Fibroblast of peridontal ligament (primary cell): ENCODE measurements around the gene ZNF507.

Source experiments
- DNase-seq: peaks from one replicate; pipeline ENCODE4 v3.0.0-alpha.2; 2010; ENCODE audit errors: extremely low read depth

Gene ZNF507

DNA sequence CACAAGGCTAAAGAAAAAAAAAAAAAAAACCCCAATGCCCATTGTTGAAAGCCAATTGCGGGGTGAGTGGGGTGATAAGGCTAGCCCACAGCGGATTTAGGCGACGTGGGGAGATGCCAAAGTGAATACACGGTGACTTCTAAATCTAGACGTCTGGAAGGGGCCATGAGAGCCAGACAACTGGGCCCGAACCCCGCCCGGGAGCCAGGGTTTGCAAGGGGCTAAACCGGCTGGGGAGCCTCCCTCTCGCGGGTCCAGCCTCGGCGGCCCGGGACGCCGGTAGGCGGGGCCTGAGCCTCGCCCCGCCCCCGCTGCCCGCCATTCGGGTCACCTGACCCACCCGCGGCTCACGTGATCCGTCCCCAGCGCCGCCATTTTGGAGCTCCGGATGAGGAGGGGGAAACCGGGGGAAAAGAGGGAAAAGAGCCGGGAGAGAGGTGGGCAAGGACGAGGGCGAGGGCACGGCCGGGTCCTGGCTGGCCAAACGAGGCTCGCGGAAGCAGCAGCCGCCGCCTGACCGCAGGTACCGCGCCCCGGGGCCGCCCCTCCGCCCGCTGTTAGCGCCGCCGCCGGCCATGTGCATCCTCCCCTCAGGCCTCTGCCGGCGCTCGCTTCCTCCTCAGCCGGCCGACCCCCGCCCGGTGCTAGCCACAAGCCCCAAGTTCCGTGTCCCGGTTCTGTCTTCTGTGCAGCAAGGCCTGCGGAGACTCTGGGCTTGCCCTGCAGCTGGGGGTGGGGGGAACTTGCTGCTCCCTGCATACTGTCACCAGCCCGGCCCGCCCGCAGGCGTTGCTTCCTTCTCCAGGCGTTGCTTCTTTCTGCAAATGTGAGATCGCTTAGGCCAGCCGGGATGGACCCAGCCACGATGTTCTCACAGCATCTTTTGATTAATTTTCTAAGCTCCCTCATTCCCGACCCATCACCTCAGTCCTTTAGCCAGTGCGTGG lies at the start of gene ZNF507:
ZNF507 (plus strand) TSS at position 350 of the 947 bp plus-strand sequence. CDS start 7,221 bp downstream, outside the sequence.
- peak; percentile 58 for DNase-seq

GRCh38 chr19:32296694-32297093 lies 48.7 kb upstream of the ZNF507 start:
- DNase-seq: no peak

DNA sequence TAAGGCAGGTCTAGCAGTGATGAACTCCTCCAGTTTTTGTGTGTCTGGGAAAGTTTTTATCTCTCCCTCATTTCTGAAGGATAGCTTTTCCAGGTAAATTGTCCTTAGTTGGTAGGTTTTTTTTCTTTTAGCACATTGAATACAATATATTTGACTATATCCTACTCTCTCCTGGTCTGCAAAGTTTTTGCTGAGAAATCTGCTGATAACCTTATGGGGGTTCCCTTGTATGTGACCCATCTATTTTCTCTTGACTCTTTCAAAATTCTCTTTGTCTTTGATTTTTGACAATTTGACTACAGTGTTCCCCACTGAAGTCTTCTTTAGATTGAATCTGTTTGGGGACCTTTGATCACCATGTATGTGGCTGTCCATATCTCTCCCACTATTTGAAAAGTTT lies 42.6 kb upstream of the ZNF507 start:
- DNase-seq: no peak

GRCh38 chr19:32303193-32303592 lies 42.2 kb upstream of the ZNF507 start:
- no peak for DNase-seq

GRCh38 chr19:32307591-32307990 lies 37.8 kb upstream of the ZNF507 start:
- DNase-seq: no peak

DNA sequence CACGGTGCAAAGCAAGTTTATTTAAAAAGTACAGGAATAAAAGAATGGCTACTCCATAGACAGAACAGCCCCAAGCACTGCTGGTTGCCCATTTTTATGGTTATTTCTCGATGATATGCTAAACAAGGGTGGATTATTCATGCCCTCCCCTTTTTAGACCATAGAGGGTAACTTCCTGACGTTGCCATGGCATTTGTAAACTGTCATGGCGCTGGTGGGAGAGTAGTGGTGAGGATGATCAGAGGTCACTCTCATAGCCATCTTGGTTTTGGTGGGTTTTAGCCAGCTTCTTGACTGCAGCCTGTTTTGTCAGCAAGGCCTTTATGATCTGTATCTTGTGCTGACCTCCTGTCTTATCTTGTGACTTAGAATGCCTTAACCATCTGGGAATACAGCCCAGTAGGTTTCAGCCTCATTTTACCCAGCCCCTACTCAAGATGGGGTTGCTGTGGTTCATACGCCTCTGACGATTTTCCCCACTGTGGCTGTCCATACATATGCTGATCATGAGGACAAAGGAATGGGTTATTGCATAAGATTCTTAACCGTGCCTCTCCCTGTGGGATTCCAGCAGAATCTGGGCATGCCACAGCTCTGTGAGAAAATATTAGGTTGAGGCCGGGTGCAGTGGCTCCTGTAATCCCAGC lies 36.9 kb upstream of the ZNF507 start:
- DNase-seq: no peak

- DNase-seq: no peak
These were observed 35.6 kb upstream of the ZNF507 start for GRCh38 chr19:32309711-32310390.

DNA sequence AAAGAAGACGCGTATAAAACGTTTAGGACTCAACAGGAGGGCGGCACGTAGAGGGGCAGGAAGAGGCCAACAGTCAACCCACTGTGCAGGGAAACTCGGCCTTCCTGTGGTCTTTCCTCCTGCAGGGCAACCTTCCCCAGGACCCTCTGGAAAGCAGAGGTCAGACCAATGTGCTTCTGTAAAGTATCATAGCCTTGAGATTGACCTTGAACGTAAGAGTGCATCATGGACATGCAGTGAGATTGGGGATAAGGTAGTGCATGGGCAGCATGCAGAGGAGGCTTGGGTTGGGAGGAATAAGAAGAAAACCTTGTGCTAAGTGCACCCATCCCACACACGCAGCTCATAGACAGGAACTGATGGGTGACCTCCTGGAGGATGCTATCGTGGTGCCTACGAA lies 34.0 kb upstream of the ZNF507 start:
- DNase-seq: no peak

DNA sequence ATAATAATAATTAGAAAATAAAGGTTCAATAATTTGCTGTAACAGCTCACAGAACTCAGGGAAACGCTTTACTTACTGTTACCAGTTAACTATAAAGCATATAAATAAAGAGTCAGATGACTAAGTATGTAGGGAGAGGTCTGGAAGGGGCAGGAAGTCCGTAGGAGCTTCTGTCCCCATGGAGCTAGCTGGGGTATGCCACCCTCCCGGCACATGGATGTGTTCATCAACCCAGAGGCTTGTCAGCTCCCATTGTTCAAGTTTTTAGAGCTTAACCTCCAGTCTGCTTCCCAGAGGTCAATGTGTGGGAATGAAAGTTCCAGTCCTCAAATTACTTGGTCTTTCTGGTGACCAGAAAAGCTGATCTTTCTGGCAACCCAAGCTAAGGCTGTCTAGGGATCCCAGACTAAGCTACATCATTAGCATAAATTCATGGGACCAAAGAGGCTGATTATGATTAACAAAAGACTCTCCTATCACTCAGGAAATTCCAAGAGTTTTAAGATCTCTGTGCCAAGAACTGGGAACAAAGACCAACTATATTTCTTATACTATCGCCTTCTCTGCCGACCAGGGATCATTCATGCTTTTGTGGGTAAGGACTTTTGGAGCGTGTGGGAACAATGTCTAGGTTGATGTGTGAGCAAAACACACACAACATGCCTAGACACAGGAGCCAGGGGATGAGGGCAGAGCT lies 31.7 kb upstream of the ZNF507 start:
- no peak for DNase-seq

GRCh38 chr19:32316034-32316433 lies 29.4 kb upstream of the ZNF507 start:
- DNase-seq: no peak

- no peak for DNase-seq
These were observed 28.3 kb upstream of the ZNF507 start for GRCh38 chr19:32317086-32317485.

- DNase-seq: no peak
These were observed 26.4 kb upstream of the ZNF507 start for GRCh38 chr19:32318884-32319520.

- DNase-seq: no peak
These were observed 22.9 kb upstream of the ZNF507 start for GRCh38 chr19:32322541-32322940.

DNA sequence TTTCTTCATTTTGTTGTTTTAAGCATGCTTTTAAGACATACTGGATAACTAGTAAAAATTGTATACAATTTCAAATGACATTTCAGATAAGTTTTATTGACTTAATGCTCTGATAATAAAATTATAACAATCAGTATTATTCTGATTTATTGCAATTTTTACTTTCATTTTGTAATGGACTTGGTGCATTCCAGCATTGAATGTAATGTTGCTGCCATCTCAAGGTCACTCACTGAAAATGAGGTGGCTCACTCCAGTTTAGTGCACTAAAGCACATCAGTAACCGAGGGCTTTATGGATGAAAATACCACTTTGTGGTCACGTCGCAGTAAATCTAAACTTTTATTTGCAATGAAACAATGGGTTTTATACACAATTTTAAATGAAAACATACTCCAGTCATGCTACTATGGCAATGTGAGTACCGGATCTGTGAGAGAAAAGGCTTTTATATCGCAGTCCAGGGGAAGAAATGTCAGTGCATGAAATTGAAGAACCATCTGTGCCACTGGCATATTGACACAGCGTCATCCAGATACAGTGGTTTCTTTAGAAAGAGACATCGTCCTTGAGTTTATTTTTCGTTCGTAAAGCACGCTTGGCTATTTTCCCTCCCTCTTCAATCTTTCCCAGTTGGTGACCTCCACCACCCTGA lies 20.7 kb upstream of the ZNF507 start:
- peak; percentile 51 for DNase-seq

- DNase-seq: no peak
These were observed 15.1 kb upstream of the ZNF507 start for GRCh38 chr19:32330213-32330857.

DNA sequence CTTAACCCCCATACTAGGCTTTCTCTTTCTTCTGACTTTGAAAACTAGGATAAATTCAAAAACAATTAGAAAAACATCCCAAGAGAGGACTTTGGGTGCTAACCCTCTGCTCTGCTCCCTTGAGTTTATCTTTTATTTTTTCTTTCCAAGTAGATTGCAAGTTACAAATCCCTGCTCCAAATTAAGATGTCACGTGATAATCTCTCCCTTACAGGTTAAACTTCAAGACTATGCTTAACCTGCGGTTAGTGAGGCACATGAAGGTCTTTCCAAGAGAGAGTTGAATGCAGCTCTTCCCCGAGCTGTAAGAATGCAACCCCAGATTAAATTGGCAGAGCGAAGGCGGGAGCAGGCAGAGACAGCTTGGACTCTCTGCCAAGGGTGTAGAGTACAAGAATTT lies 12.2 kb upstream of the ZNF507 start:
- no peak for DNase-seq

- DNase-seq: peak; percentile 69
These were observed 8.9 kb upstream of the ZNF507 start for GRCh38 chr19:32336259-32337083.

- no peak for DNase-seq
These were observed 8.2 kb upstream of the ZNF507 start for GRCh38 chr19:32337084-32337808.

GRCh38 chr19:32339423-32339822 lies 6.0 kb upstream of the ZNF507 start:
- no peak for DNase-seq
